ENCODE measurements around the gene COG2. TPM values are rescaled to one million over a fixed set of nuclear protein-coding genes. Genes with fewer than 3 reads are reported as not detected.

COG2 gene
- total and polyA plus RNA-seq, 2 of the 8 experiments (the other 6 are each of a cell fraction or from before 2014, with no cell fraction given), result 10.3 to 36.7 TPM

- WGBS, 2 experiments (ENCODE audit: extremely low coverage in 1 of 2, insufficient coverage in 1 of 2, insufficient read length in 1 of 2, insufficient replicate concordance in 2 of 2, low coverage in 1 of 2, low lambda C conversion rate in 2 of 2, missing lambda C conversion rate in 1 of 2), result 81% methylated on average over 3 of the region's 3 CpGs; no CpG with 5 or more reads in 1 of the 2 experiments
- H3K79me1 ChIP-seq (ENCODE audit: low read depth, low read length), result no peaks in the 10 kb centered on the region
- H3K9me3 ChIP-seq (ENCODE audit: insufficient read depth in 2 of 2, low read depth in 1 of 2, low read length in 1 of 2), result no peaks in the 10 kb centered on the region
Measured at GRCh38 chr1:230614121-230614520, 28.2 kb upstream of the COG2 start.

More at GRCh38 chr1:230614121-230614520, 28.2 kb upstream of the COG2 start:
- no peaks in the 10 kb centered on the region for H3K79me2 ChIP-seq (ENCODE audit: control insufficient read depth in 1 of 2, insufficient read depth in 2 of 2, low read length in 2 of 2)
- H3K27me3 ChIP-seq (replicated peaks in 1 of 4; ENCODE audit: control insufficient read depth in 3 of 4, extremely low read depth in 1 of 4, insufficient read depth in 3 of 4, low read length in 3 of 4), result no peaks in the 10 kb centered on the region
- H3K56ac ChIP-seq (replicated peaks; ENCODE audit: insufficient read length, low read depth, low read length), result no peak overlapping the region
- H3K23ac ChIP-seq (ENCODE audit: insufficient read length), result no peak overlapping the region
- POLR2A ChIA-PET (ENCODE audit: partially characterized antibody), result no interaction called here
- TF ChIP-seq TCF12 (IDR thresholded peaks at IDR 0.05; ENCODE audit: low read depth, low read length) (no peak), SP1 (IDR thresholded peaks at IDR 0.05; ENCODE audit: low read depth, low read length) (no peak), EGR1 (IDR thresholded peaks at IDR 0.05; ENCODE audit: borderline replicate concordance, low read depth, low read length) (no peak), CHD2 (IDR thresholded peaks at IDR 0.05; ENCODE audit: low read length) (no peak), SP4 (IDR thresholded peaks at IDR 0.05; ENCODE audit: low read length) (no peak), RBBP5 (IDR thresholded peaks at IDR 0.05; ENCODE audit: borderline replicate concordance, low read depth, low read length) (no peak), SIX5 (IDR thresholded peaks at IDR 0.05; ENCODE audit: low read depth, low read length) (no peak), SIRT6 (IDR thresholded peaks at IDR 0.05; ENCODE audit: low read length) (no peak), TAF7 (optimal IDR thresholded peaks at IDR 0.05; ENCODE audit: borderline replicate concordance, low read depth, low read length) (no peak), BRCA1 (IDR thresholded peaks at IDR 0.05; ENCODE audit: low read depth, low read length) (no peak), KDM4A (IDR thresholded peaks at IDR 0.05; ENCODE audit: low read depth, low read length, severe bottlenecking) (no peak), CTBP2 (IDR thresholded peaks at IDR 0.05; ENCODE audit: borderline replicate concordance, insufficient read depth, insufficient read length, low read length) (no peak), RFX5 (IDR thresholded peaks at IDR 0.05; ENCODE audit: borderline replicate concordance, low read depth, low read length) (no peak), SAP30 (IDR thresholded peaks at IDR 0.05; ENCODE audit: insufficient read depth, insufficient replicate concordance, low read length) (no peak), TEAD4 (IDR thresholded peaks at IDR 0.05; ENCODE audit: low read depth, low read length) (no peak)
- H3K27ac ChIP-seq (ENCODE audit: low read depth, low read length), result no peak overlapping the region
- no peaks in the 10 kb centered on the region for H3K23me2 ChIP-seq (ENCODE audit: low read depth, low read length)
- DNase-seq (ENCODE audit: low read depth in 1 of 2, low spot score in 2 of 2), result no peak
- H3K4ac ChIP-seq (replicated peaks; ENCODE audit: insufficient read length, low read depth, low read length), result no peak overlapping the region
- H3K18ac ChIP-seq (ENCODE audit: extremely low read depth, low read length), result no peak overlapping the region
- H2BK120ac ChIP-seq (replicated peaks; ENCODE audit: low read depth, low read length), result no peak overlapping the region
- no peaks in the 10 kb centered on the region for H4K20me1 ChIP-seq (replicated peaks in 1 of 2; ENCODE audit: control insufficient read depth in 1 of 2, insufficient read depth in 2 of 2, low read length in 2 of 2)
- CTCF ChIA-PET (ENCODE audit: partially characterized antibody), result interaction anchor here (1.1 kb wide), 1 partner anchor 28 kb away, joined by 5 read pairs; the partner anchor contains the start of gene COG2
- no peak overlapping the region for H2BK20ac ChIP-seq (ENCODE audit: low read length)
- no peak overlapping the region for H4K8ac ChIP-seq (ENCODE audit: extremely low read depth, insufficient read depth, low read length)
- no peak overlapping the region for H3K9ac ChIP-seq (replicated peaks in 1 of 4; ENCODE audit: extremely low read depth in 1 of 4, low read depth in 3 of 4, low read length in 3 of 4)
- H3K4me1 ChIP-seq (replicated peaks in 1 of 4; ENCODE audit: control insufficient read depth in 3 of 4, insufficient read depth in 4 of 4, low read length in 3 of 4), result peaks cover 0 to 15% (median 8%) of the 10 kb centered on the region in 4 experiments; a peak in 4 of 7 replicates
- no peak overlapping the region for H2BK15ac ChIP-seq (ENCODE audit: low read length)
- no peak overlapping the region for H4K91ac ChIP-seq (replicated peaks; ENCODE audit: insufficient read length, low read length)
- FAIRE-seq, result no peak
- H3K4me2 ChIP-seq (ENCODE audit: insufficient read depth in 1 of 2, low read depth in 2 of 2, low read length in 2 of 2), result no peak overlapping the region
- no peak overlapping the region for H3K14ac ChIP-seq (ENCODE audit: insufficient read length)
- no peak overlapping the region for H2BK5ac ChIP-seq (ENCODE audit: low read depth, low read length)
- H2AFZ ChIP-seq (ENCODE audit: low read length), result no peak overlapping the region
- H2AK5ac ChIP-seq (ENCODE audit: low read depth, low read length), result no peak overlapping the region
- H3K4me3 ChIP-seq (ENCODE audit: extremely low read depth in 1 of 4, insufficient read depth in 2 of 4, low read depth in 3 of 4, low read length in 4 of 4), result no peak overlapping the region
- H2BK12ac ChIP-seq (ENCODE audit: low read depth, low read length), result no peak overlapping the region
- H4K5ac ChIP-seq (ENCODE audit: insufficient read length, low read depth, low read length), result no peak overlapping the region
- no peaks in the 10 kb centered on the region for H3K36me3 ChIP-seq (ENCODE audit: control insufficient read depth in 2 of 4, insufficient read depth in 4 of 4, low read length in 3 of 4)

All from H1 (cell line).